Thyroid gland (tissue), 4 donors: Measurements from ENCODE around the gene RFX2.

Experiments
- POLR2A ChIP-seq, 2 donors: fragments of 450-650 bp; IDR thresholded peaks; one replicate each; pipeline ENCODE4 v1.6.1; 2017; ENCODE audit warnings: antibody characterized with exemption in 2 of 2, mild to moderate bottlenecking in 2 of 2, moderate library complexity in 1 of 2
- TF ChIP-seq, protein P1 (sequence below), 6 experiments: fragments of 200-600 bp in 3 of 6; fragments of 450-650 bp in 3 of 6; sonication (generic) in 3 of 6; IDR thresholded peaks; one replicate each; pipeline ENCODE4 v1.5.1; 2016 to 2019; ENCODE audit warnings: antibody characterized with exemption in 6 of 6, mild to moderate bottlenecking in 2 of 6, inconsistent platforms in 1 of 6, moderate library complexity in 1 of 6

DNA sequence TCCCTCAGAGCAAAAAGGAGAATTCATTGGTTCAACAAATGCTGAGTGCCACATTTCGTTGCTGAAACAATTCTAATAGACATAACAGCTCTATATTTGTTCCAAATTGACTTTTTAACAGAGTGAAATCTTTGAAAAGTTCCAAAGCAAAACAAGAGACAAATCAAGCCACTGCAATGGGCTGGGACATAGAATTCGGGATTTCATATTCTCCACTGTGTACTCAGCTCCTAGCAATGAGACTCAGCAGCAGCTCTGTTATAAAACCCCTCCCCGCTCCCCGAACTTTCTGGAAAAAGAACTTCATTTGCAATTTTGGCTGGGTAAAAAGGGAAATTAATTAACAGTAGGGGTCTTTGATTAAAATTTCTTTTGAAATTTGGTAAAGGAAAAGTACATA lies 11.3 kb downstream of the RFX2 start:
- TF ChIP-seq, protein P1, sequence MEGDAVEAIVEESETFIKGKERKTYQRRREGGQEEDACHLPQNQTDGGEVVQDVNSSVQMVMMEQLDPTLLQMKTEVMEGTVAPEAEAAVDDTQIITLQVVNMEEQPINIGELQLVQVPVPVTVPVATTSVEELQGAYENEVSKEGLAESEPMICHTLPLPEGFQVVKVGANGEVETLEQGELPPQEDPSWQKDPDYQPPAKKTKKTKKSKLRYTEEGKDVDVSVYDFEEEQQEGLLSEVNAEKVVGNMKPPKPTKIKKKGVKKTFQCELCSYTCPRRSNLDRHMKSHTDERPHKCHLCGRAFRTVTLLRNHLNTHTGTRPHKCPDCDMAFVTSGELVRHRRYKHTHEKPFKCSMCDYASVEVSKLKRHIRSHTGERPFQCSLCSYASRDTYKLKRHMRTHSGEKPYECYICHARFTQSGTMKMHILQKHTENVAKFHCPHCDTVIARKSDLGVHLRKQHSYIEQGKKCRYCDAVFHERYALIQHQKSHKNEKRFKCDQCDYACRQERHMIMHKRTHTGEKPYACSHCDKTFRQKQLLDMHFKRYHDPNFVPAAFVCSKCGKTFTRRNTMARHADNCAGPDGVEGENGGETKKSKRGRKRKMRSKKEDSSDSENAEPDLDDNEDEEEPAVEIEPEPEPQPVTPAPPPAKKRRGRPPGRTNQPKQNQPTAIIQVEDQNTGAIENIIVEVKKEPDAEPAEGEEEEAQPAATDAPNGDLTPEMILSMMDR (IDR thresholded peaks at IDR 0.05), result no peak
- TF ChIP-seq POLR2A (IDR thresholded peaks at IDR 0.05), result no peak
